ENCODE data around the gene MACO1. TPM values are rescaled to one million over a fixed set of nuclear protein-coding genes. Genes with fewer than 3 reads are reported as not detected.
"Not testable (repeated sequence)": the region's sequence is repeated elsewhere in the genome, so short reads cannot be mapped to it uniquely, and the experiment has no call there.

The MACO1 gene
- total and polyA plus RNA-seq, 10 of the 15 experiments (the other 5 are each of a cell fraction or from before 2014, with no cell fraction given) = 3.2 to 19.8 (median 10.3) TPM

DNA sequence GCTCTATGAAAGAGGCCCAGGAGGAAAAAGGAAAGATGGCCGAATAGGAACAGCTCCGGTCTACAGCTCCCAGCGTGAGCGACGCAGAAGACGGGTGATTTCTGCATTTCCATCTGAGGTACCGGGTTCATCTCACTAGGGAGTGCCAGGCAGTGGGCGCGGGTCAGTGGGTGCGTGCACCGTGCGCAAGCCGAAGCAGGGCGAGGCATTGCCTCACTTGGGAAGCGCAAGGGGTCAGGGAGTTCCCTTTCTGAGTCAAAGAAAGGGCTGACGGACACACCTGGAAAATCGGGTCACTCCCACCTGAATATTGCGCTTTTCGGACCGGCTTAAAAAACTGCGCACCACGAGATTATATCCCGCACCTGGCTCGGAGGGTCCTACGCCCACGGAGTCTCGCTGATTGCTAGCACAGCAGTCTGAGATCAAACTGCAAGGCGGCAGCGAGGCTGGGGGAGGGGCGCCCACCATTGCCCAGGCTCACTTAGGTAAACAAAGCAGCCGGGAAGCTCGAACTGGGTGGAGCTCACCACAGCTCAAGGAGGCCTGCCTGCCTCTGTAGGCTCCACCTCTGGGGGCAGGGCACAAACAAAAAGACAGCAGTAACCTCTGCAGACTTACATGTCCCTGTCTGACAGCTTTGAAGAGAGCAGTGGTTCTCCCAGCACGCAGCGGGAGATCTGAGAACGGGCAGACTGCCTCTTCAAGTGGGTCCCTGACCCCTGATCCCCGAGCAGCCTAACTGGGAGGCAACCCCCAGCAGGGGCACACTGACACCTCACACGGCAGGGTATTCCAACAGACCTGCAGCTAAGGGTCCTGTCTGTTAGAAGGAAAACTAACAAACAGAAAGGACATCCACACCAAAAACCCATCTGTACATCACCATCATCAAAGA, 76.1 kb downstream of the MACO1 start:
- H4K20me1 ChIP-seq (ENCODE audit: control insufficient read depth, insufficient read depth); H3K79me2 ChIP-seq (ENCODE audit: control insufficient read depth, insufficient read depth, low read length); BruUV-seq (replicated peaks); intact Hi-C loops (cut with micrococcal nuclease; ENCODE audit: unreplicated experiment); H3K27me3 ChIP-seq (replicated peaks in 1 of 2; ENCODE audit: control insufficient read depth in 2 of 2, insufficient read depth in 2 of 2, low read length in 1 of 2); H3K36me3 ChIP-seq (ENCODE audit: control insufficient read depth in 2 of 2, insufficient read depth in 2 of 2, low read length in 1 of 2); DNase-seq (ENCODE audit: low read depth, low spot score); H2AFZ ChIP-seq (ENCODE audit: control insufficient read depth, low read depth, low read length); ATAC-seq; FAIRE-seq; POLR2A ChIA-PET; RAD21 ChIA-PET (ENCODE audit: unreplicated experiment); in situ Hi-C loops (cut with MboI); H3K4me3 ChIP-seq; H3K27ac ChIP-seq (ENCODE audit: control insufficient read depth, insufficient read depth); H3K9ac ChIP-seq (ENCODE audit: control insufficient read depth, insufficient read depth, low read length); H3K4me2 ChIP-seq (ENCODE audit: control insufficient read depth, insufficient read depth); SMC1A ChIA-PET (ENCODE audit: uncharacterized antibody, unreplicated experiment); H3K4me1 ChIP-seq (ENCODE audit: control insufficient read depth, insufficient read depth, low read length); H3K9me3 ChIP-seq (replicated peaks; ENCODE audit: control insufficient read depth, insufficient read depth, low read length): not testable (repeated sequence)
- CTCF ChIA-PET = interaction anchor here (1.6 to 6.4 kb wide), 3 partner anchors 12 to 20 kb away, joined by 3 to 61 read pairs (median 10); no protein-coding TSS in a partner anchor
- 64% methylated on average over 22 of the region's 37 CpGs for WGBS (ENCODE audit: insufficient coverage, insufficient replicate concordance, low lambda C conversion rate, missing lambda C conversion rate)

DNA sequence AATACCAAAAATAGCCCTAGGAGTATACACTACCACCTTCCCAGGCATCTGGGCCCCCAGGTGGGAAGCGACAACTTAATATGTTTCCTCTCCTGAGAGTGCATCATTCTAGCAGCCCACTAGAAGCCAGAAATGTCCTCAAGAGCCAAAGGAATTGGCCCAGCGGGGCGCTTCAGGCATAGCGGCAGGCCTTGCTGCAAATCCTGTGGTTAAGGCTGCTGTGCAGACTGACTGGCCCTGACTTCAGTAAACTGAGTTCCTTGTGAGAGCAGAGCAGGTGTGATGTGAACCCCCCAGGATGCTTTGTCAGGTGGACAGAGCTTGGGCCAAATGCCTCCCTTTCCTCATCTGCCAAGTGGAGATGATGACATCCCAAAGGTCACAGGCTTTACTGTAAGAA, 83.0 kb downstream of the MACO1 start:
- Histone ChIP-seq H3K9me3 (replicated peaks; ENCODE audit: control insufficient read depth, insufficient read depth, low read length) (no peaks in the 10 kb centered on the region), H3K36me3 (ENCODE audit: control insufficient read depth in 2 of 2, insufficient read depth in 2 of 2, low read length in 1 of 2) (no peaks in the 10 kb centered on the region), H3K79me2 (ENCODE audit: control insufficient read depth, insufficient read depth, low read length) (no peaks in the 10 kb centered on the region), H3K27ac (ENCODE audit: control insufficient read depth, insufficient read depth) (no peak overlapping the region), H3K4me3 (no peak overlapping the region), H3K27me3 (replicated peaks in 1 of 2; ENCODE audit: control insufficient read depth in 2 of 2, insufficient read depth in 2 of 2, low read length in 1 of 2) (0 out of 4 replicates have a peak, but pooled peaks cover 0 to 1% of the 10 kb centered on the region in 2 experiments), H3K4me1 (ENCODE audit: control insufficient read depth, insufficient read depth, low read length) (no peaks in the 10 kb centered on the region), H4K20me1 (ENCODE audit: control insufficient read depth, insufficient read depth) (no peaks in the 10 kb centered on the region), H2AFZ (ENCODE audit: control insufficient read depth, low read depth, low read length) (no peak overlapping the region), H3K9ac (ENCODE audit: control insufficient read depth, insufficient read depth, low read length) (no peak overlapping the region), H3K4me2 (ENCODE audit: control insufficient read depth, insufficient read depth) (no peak overlapping the region)
- CTCF ChIA-PET = interaction anchor here (0.9 to 1.1 kb wide), 4 partner anchors 8 to 30 kb away, joined by 3 read pairs; no protein-coding TSS in a partner anchor
- ATAC-seq (no peak), DNase-seq (ENCODE audit: low read depth, low spot score) (no peak), FAIRE-seq (no peak)
- WGBS (ENCODE audit: insufficient coverage, insufficient replicate concordance, low lambda C conversion rate, missing lambda C conversion rate) = 73% methylated on average over 4 of the region's 4 CpGs
- intact Hi-C loops (cut with micrococcal nuclease; ENCODE audit: unreplicated experiment) (no loop called here), in situ Hi-C loops (cut with MboI) (loop anchor here (10.0 kb wide), 1 partner anchor 109 kb away; no protein-coding TSS in a partner anchor)
- SMC1A ChIA-PET (ENCODE audit: uncharacterized antibody, unreplicated experiment) = interaction anchor here (1.5 kb wide), 1 partner anchor 13 kb away, joined by 4 read pairs; no protein-coding TSS in a partner anchor
- POLR2A ChIA-PET = no interaction called here
- no TSS peak for BruUV-seq (replicated peaks)
- RAD21 ChIA-PET (ENCODE audit: unreplicated experiment) = no interaction called here
- TF ChIP-seq, protein P1, sequence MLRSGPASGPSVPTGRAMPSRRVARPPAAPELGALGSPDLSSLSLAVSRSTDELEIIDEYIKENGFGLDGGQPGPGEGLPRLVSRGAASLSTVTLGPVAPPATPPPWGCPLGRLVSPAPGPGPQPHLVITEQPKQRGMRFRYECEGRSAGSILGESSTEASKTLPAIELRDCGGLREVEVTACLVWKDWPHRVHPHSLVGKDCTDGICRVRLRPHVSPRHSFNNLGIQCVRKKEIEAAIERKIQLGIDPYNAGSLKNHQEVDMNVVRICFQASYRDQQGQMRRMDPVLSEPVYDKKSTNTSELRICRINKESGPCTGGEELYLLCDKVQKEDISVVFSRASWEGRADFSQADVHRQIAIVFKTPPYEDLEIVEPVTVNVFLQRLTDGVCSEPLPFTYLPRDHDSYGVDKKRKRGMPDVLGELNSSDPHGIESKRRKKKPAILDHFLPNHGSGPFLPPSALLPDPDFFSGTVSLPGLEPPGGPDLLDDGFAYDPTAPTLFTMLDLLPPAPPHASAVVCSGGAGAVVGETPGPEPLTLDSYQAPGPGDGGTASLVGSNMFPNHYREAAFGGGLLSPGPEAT (IDR thresholded peaks at IDR 0.05; ENCODE audit: low read depth) = no peak
- TF ChIP-seq ASH2L (IDR thresholded peaks at IDR 0.05; ENCODE audit: borderline replicate concordance, low read depth) (no peak), KLF5 (IDR thresholded peaks at IDR 0.05; ENCODE audit: partially characterized antibody) (no peak), RAD21 (IDR thresholded peaks at IDR 0.05; ENCODE audit: insufficient read depth, low read depth, low read length) (no peak), JUNB (IDR thresholded peaks at IDR 0.05) (no peak), PML (IDR thresholded peaks at IDR 0.05; ENCODE audit: low read length) (no peak), HDAC6 (IDR thresholded peaks at IDR 0.05; ENCODE audit: unreplicated experiment) (no peak)
- TF ChIP-seq, protein P2, sequence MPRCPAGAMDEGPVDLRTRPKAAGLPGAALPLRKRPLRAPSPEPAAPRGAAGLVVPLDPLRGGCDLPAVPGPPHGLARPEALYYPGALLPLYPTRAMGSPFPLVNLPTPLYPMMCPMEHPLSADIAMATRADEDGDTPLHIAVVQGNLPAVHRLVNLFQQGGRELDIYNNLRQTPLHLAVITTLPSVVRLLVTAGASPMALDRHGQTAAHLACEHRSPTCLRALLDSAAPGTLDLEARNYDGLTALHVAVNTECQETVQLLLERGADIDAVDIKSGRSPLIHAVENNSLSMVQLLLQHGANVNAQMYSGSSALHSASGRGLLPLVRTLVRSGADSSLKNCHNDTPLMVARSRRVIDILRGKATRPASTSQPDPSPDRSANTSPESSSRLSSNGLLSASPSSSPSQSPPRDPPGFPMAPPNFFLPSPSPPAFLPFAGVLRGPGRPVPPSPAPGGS (IDR thresholded peaks at IDR 0.05; ENCODE audit: borderline replicate concordance, insufficient read depth, low read depth, low read length, poor library complexity, severe bottlenecking) = no peak
- TF ChIP-seq, protein P3, sequence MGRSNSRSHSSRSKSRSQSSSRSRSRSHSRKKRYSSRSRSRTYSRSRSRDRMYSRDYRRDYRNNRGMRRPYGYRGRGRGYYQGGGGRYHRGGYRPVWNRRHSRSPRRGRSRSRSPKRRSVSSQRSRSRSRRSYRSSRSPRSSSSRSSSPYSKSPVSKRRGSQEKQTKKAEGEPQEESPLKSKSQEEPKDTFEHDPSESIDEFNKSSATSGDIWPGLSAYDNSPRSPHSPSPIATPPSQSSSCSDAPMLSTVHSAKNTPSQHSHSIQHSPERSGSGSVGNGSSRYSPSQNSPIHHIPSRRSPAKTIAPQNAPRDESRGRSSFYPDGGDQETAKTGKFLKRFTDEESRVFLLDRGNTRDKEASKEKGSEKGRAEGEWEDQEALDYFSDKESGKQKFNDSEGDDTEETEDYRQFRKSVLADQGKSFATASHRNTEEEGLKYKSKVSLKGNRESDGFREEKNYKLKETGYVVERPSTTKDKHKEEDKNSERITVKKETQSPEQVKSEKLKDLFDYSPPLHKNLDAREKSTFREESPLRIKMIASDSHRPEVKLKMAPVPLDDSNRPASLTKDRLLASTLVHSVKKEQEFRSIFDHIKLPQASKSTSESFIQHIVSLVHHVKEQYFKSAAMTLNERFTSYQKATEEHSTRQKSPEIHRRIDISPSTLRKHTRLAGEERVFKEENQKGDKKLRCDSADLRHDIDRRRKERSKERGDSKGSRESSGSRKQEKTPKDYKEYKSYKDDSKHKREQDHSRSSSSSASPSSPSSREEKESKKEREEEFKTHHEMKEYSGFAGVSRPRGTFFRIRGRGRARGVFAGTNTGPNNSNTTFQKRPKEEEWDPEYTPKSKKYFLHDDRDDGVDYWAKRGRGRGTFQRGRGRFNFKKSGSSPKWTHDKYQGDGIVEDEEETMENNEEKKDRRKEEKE (IDR thresholded peaks at IDR 0.05) = no peak
